H9 (cell line): ENCODE results near the gene EDN1. TPM values are rescaled to one million over a fixed set of nuclear protein-coding genes. Genes with fewer than 3 reads are reported as not detected.

Experiments
- DNase-seq: peaks from one replicate; pipeline ENCODE4 v3.0.0-alpha.2; 2017
- H2AFZ ChIP-seq: one replicate; pipeline ENCODE4 v1.6.1; 2013; ENCODE audit warnings: mild to moderate bottlenecking, low read length, control low read depth, moderate library complexity
- H2AK5ac ChIP-seq: 2 replicates; pipeline ENCODE4 v1.6.1; 2013; ENCODE audit warnings: low read length, control low read depth, mixed read lengths; ENCODE audit not compliant: insufficient read length
- H2BK120ac ChIP-seq: one replicate; pipeline ENCODE4 v1.6.1; 2013; ENCODE audit warnings: low read depth, mild to moderate bottlenecking, low read length, control low read depth, inconsistent platforms; ENCODE audit not compliant: poor library complexity, severe bottlenecking
- H2BK12ac ChIP-seq: 2 replicates; pipeline ENCODE4 v1.6.1; 2013; ENCODE audit warnings: low read length, control low read depth, mixed read lengths, low read depth; ENCODE audit not compliant: insufficient read length
- H2BK15ac ChIP-seq: 2 replicates; pipeline ENCODE4 v1.6.1; 2013; ENCODE audit warnings: low read depth, low read length, control low read depth
- H2BK20ac ChIP-seq: one replicate; pipeline ENCODE4 v1.6.1; 2013; ENCODE audit warnings: low read depth, mild to moderate bottlenecking, low read length, control low read depth, inconsistent platforms; ENCODE audit not compliant: poor library complexity, severe bottlenecking
- H2BK5ac ChIP-seq: 2 replicates; pipeline ENCODE4 v1.6.1; 2013; ENCODE audit warnings: low read length, control low read depth, mixed read lengths; ENCODE audit not compliant: insufficient read length
- H3K14ac ChIP-seq: 2 replicates; pipeline ENCODE4 v1.6.1; 2013; ENCODE audit warnings: low read length, control low read depth; ENCODE audit not compliant: insufficient read depth
- H3K18ac ChIP-seq: 2 replicates; pipeline ENCODE4 v1.6.1; 2013; ENCODE audit warnings: low read depth, mild to moderate bottlenecking, mixed read lengths, low read length, control low read depth; ENCODE audit not compliant: insufficient read length
- H3K23ac ChIP-seq: 2 replicates; pipeline ENCODE4 v1.6.1; 2013; ENCODE audit warnings: low read length, control low read depth, mixed read lengths, low read depth; ENCODE audit not compliant: insufficient read length
- H3K23me2 ChIP-seq: 2 replicates; pipeline ENCODE4 v1.6.1; 2013; ENCODE audit warnings: low read depth, mild to moderate bottlenecking, mixed read lengths, low read length, control low read depth; ENCODE audit not compliant: insufficient read length, poor library complexity, severe bottlenecking
- H3K27ac ChIP-seq: 2 replicates; pipeline ENCODE4 v1.5.1; 2013; ENCODE audit warnings: low read length, control low read depth, mixed read lengths, low read depth; ENCODE audit not compliant: insufficient read length
- H3K27me3 ChIP-seq: 2 replicates; pipeline ENCODE4 v1.6.1; 2013; ENCODE audit warnings: low read length, control low read depth, inconsistent platforms; ENCODE audit not compliant: insufficient read depth
- H3K4ac ChIP-seq: 2 replicates; pipeline ENCODE4 v1.6.1; 2013; ENCODE audit warnings: low read depth, mild to moderate bottlenecking, control low read depth, inconsistent platforms, low read length, moderate library complexity
- H3K4me1 ChIP-seq: 2 replicates; pipeline ENCODE4 v1.6.1; 2013; ENCODE audit warnings: low read length, control low read depth, inconsistent platforms; ENCODE audit not compliant: insufficient read depth
- H3K4me2 ChIP-seq: 2 replicates; pipeline ENCODE4 v1.6.1; 2013; ENCODE audit warnings: low read length, control low read depth, mixed read lengths; ENCODE audit not compliant: insufficient read length, insufficient read depth
- H3K56ac ChIP-seq: 2 replicates; pipeline ENCODE4 v1.6.1; 2013; ENCODE audit warnings: low read depth, mild to moderate bottlenecking, mixed read lengths, low read length, control low read depth; ENCODE audit not compliant: insufficient read length
- H3K79me1 ChIP-seq: 2 replicates; pipeline ENCODE4 v1.6.1; 2013; ENCODE audit warnings: low read depth, mild to moderate bottlenecking, moderate library complexity, low read length, control low read depth, inconsistent platforms; ENCODE audit not compliant: insufficient read depth, poor library complexity, severe bottlenecking
- H3K79me2 ChIP-seq: 2 replicates; pipeline ENCODE4 v1.6.1; 2013; ENCODE audit warnings: low read length, control low read depth, inconsistent platforms; ENCODE audit not compliant: insufficient read depth
- H3K9ac ChIP-seq: 2 replicates; pipeline ENCODE4 v1.6.1; 2013; ENCODE audit warnings: low read length, control low read depth, mixed read lengths; ENCODE audit not compliant: insufficient read length; ENCODE audit errors: extremely low read depth
- H3K9me3 ChIP-seq: one replicate; pipeline ENCODE4 v1.6.1; 2013; ENCODE audit warnings: low read depth, low read length, inconsistent platforms; ENCODE audit not compliant: control insufficient read depth
- H3T11ph ChIP-seq: one replicate; pipeline ENCODE4 v1.6.1; 2013; ENCODE audit warnings: mild to moderate bottlenecking, low read length, control low read depth, inconsistent platforms
- H4K20me1 ChIP-seq: one replicate; pipeline ENCODE4 v1.6.1; 2013; ENCODE audit not compliant: control insufficient read depth, insufficient read length, insufficient read depth
- H4K5ac ChIP-seq: 2 replicates; pipeline ENCODE4 v1.6.1; 2013; ENCODE audit warnings: low read depth, mild to moderate bottlenecking, mixed read lengths, low read length, control low read depth; ENCODE audit not compliant: insufficient read length
- H4K8ac ChIP-seq: replicated peaks from 2 replicates; pipeline ENCODE4 v1.6.1; 2013; ENCODE audit warnings: low read length, control low read depth, mixed read lengths, low read depth; ENCODE audit not compliant: insufficient read length
- H4K91ac ChIP-seq: 2 replicates; pipeline ENCODE4 v1.6.1; 2013; ENCODE audit warnings: low read depth, mild to moderate bottlenecking, moderate library complexity, mixed read lengths, low read length, control low read depth; ENCODE audit not compliant: insufficient read length
- H3K27ac Mint-ChIP-seq, 3 experiments: 2 replicates in 2 of 3; 3 replicates in 1 of 3; pipeline ENCODE4 v1.8.0; 2020 to 2021; ENCODE audit warnings: mixed read lengths in 3 of 3, mild to moderate bottlenecking in 1 of 3, moderate library complexity in 1 of 3
- H3K27me3 Mint-ChIP-seq: 2 replicates; pipeline ENCODE4 v1.8.0; 2021; ENCODE audit warnings: low read depth, mild to moderate bottlenecking, moderate library complexity, mixed read lengths
- H3K36me3 Mint-ChIP-seq, 3 experiments: 2 replicates in 2 of 3; 3 replicates in 1 of 3; pipeline ENCODE4 v1.8.0; 2020 to 2021; ENCODE audit warnings: low read depth in 3 of 3, mixed read lengths in 3 of 3; ENCODE audit not compliant: insufficient read depth in 1 of 3
- H3K4me1 Mint-ChIP-seq, 2 experiments: 2 replicates each; pipeline ENCODE4 v1.8.0; 2020; ENCODE audit warnings: mixed read lengths in 2 of 2
- H3K4me3 Mint-ChIP-seq, 2 experiments: 2 replicates in 1 of 2; 3 replicates in 1 of 2; pipeline ENCODE4 v1.8.0; 2020 to 2021; ENCODE audit warnings: mild to moderate bottlenecking in 2 of 2, mixed read lengths in 2 of 2, moderate library complexity in 1 of 2
- H3K9me3 Mint-ChIP-seq, 2 experiments: 2 replicates in 1 of 2; 3 replicates in 1 of 2; pipeline ENCODE4 v1.8.0; 2020; ENCODE audit warnings: mild to moderate bottlenecking in 2 of 2, mixed read lengths in 2 of 2, moderate library complexity in 1 of 2
- CTCF ChIP-seq: fragments of 200-600 bp; sonication (generic); conservative IDR thresholded peaks from 3 replicates; pipeline ENCODE4 v1.8.0; 2021; ENCODE audit warnings: antibody characterized with exemption, mild to moderate bottlenecking
- WGBS: extraction: QIAGEN DNeasy Blood & Tissue Kit; methylation state at CpG from one replicate; pipeline ENCODE4 v1.1.7; 2013; ENCODE audit warnings: missing lambda C conversion rate, low lambda C conversion rate, mixed read lengths; ENCODE audit not compliant: insufficient read length; ENCODE audit errors: extremely low coverage; 5-methylcytosine and 5-hydroxymethylcytosine counted together
- total RNA-seq: library from RNA; stranded (reverse); gene quantifications from 2 replicates; pipeline ENCODE4 v1.2.1, GENCODE V29; 2021

EDN1 gene
- total RNA-seq, 1 experiment from 2014 or later: 2.1 TPM

GRCh38 chr6:12335717-12336116, 45.6 kb downstream of the EDN1 start:
- Mint-ChIP-seq H3K27ac (peak overlapping the region in 2 of 3 experiments; percentile 85 to 93; a peak in 4 of 7 replicates), H3K27me3 (no peaks in the 10 kb centered on the region), H3K9me3 (peaks cover 0 to 2% of the 10 kb centered on the region in 2 experiments; a peak in 2 of 5 replicates), H3K36me3 (peaks cover 0 to 1% (median 0%) of the 10 kb centered on the region in 3 experiments; a peak in 1 of 7 replicates), H3K4me3 (no peak overlapping the region), H3K4me1 (peaks cover 34 to 49% of the 10 kb centered on the region in 2 experiments)
- Histone ChIP-seq H3K27ac (no peak overlapping the region), H3K4me1 (no peaks in the 10 kb centered on the region; the same call in none of the 2 replicates), H3K79me1 (no peaks in the 10 kb centered on the region), H3K4me2 (no peak overlapping the region), H3T11ph (no peak overlapping the region), H4K5ac (no peak overlapping the region), H3K23ac (no peak overlapping the region), H4K91ac (no peak overlapping the region), H2BK5ac (no peak overlapping the region), H3K14ac (no peak overlapping the region), H2BK120ac (no peak overlapping the region), H3K4ac (no peak overlapping the region), H3K18ac (no peak overlapping the region), H4K8ac (no peak overlapping the region), H3K27me3 (no peaks in the 10 kb centered on the region), H3K23me2 (no peaks in the 10 kb centered on the region), H4K20me1 (no peaks in the 10 kb centered on the region), H2BK12ac (no peak overlapping the region), H2AK5ac (no peak overlapping the region), H2AFZ (no peak overlapping the region), H3K9ac (no peak overlapping the region), H3K56ac (no peak overlapping the region), H2BK15ac (no peak overlapping the region), H3K9me3 (no peaks in the 10 kb centered on the region), H3K79me2 (no peaks in the 10 kb centered on the region), H2BK20ac (no peak overlapping the region)
- DNase-seq: no peak
- peak; percentile 19; the same call in 2 of the 3 replicates for TF ChIP-seq CTCF
- WGBS: no CpG with 5 or more reads among the region's 1 CpG
